ENCODE results near the gene ZBTB40.

DNA sequence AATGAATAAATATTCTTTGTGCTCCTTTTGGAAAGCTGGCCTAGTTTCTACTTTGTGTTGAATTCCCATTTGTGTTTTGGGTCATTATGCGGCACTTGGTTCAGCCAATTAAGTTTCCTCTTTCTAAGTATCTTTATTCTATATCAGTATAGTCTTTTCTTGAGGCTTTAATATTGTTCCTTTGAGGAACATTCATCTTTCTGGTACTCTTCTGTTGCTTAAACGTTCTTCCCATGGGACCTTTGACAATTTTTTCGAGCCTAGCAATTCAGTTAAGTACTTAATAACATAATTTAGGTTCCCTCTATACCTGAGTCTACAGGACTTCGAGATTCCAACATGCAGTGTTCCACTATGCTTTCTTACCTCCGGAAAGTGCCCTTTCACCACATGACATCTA lies 24.9 kb downstream of the ZBTB40 start:
- TF ChIP-seq POLR2A (IDR thresholded peaks at IDR 0.05; ENCODE audit: low read depth, low read length) (no peak), POLR2AphosphoS5 (IDR thresholded peaks at IDR 0.05; ENCODE audit: low read depth, low read length) (no peak), SPI1 (IDR thresholded peaks at IDR 0.05; ENCODE audit: low read depth, low read length) (no peak), TAF1 (IDR thresholded peaks at IDR 0.05; ENCODE audit: low read depth, low read length) (no peak), PAX5 (IDR thresholded peaks at IDR 0.05; ENCODE audit: insufficient read depth, low read length, severe bottlenecking) (no peak)

Measured in GM12891 (cell line).